Panc1 (cell line): ENCODE measurements around the gene WWOX. TPM values are rescaled to one million over a fixed set of nuclear protein-coding genes. Genes with fewer than 3 reads are reported as not detected.

Experiments used
- ATAC-seq: fragments of 200-7000 bp; cut with Tn5 transposase; 2 replicates; pipeline ENCODE4 v1.9.1; 2020; ENCODE audit warnings: mild to moderate bottlenecking, moderate library complexity
- BruUV-seq: library from RNA; stranded (reverse); fragments of 400-500 nt; replicated peaks from 2 replicates; lab custom pipeline; 2021; lab: Mats Ljungman, UMichigan
- CTCF ChIA-PET: fragments of 300-600 bp; sonication (Branson Sonifier 250); formaldehyde crosslinking; loops from one replicate; lab custom pipeline; 2022; ENCODE audit warnings: antibody characterized with exemption; lab: Charles Lee
- POLR2A ChIA-PET: fragments of 300-600 bp; sonication (Branson Sonifier 250); formaldehyde crosslinking; loops from one replicate; lab custom pipeline; 2022; ENCODE audit warnings: antibody characterized with exemption; lab: Charles Lee
- DNase-seq: peaks from one replicate; pipeline ENCODE4 v3.0.0-alpha.2; 2010; ENCODE audit warnings: low read depth, low spot score
- H3K27ac ChIP-seq: 2 replicates; pipeline ENCODE4 v1.5.1; 2011; ENCODE audit warnings: mild to moderate bottlenecking, low read length, inconsistent platforms
- H3K27me3 ChIP-seq: fragments of 200-500 bp; sonication (Bioruptor generic); 2 replicates; pipeline ENCODE4 v1.6.0; 2014; ENCODE audit warnings: low read length, inconsistent platforms; ENCODE audit not compliant: control insufficient read depth, insufficient read depth
- H3K36me3 ChIP-seq: fragments of 200-500 bp; sonication (Bioruptor generic); 2 replicates; pipeline ENCODE4 v1.5.1; 2014; ENCODE audit warnings: inconsistent platforms, mild to moderate bottlenecking, low read length, moderate library complexity; ENCODE audit not compliant: control insufficient read depth, insufficient read depth
- H3K4me1 ChIP-seq: 2 replicates; pipeline ENCODE4 v1.5.1; 2011; ENCODE audit warnings: inconsistent platforms, mild to moderate bottlenecking, low read length, moderate library complexity; ENCODE audit not compliant: control insufficient read depth, insufficient read depth
- H3K4me3 ChIP-seq, 2 experiments: 2 replicates each; pipeline ENCODE4 v1.5.1; 2011 to 2012; ENCODE audit warnings: low read depth in 2 of 2, low read length in 2 of 2, mild to moderate bottlenecking in 2 of 2, inconsistent platforms in 1 of 2, moderate library complexity in 1 of 2
- H3K9me3 ChIP-seq: fragments of 200-500 bp; sonication (Bioruptor generic); 2 replicates; pipeline ENCODE4 v1.5.1; 2014; ENCODE audit warnings: low read depth, mild to moderate bottlenecking, inconsistent platforms, low read length, moderate library complexity; ENCODE audit not compliant: control insufficient read depth, insufficient read depth
- POLR2AphosphoS5 ChIP-seq: IDR thresholded peaks from 2 replicates; pipeline ENCODE4 v1.6.1; 2012; ENCODE audit warnings: mild to moderate bottlenecking, low read depth, low read length, moderate library complexity
- SIN3A ChIP-seq: IDR thresholded peaks from 2 replicates; pipeline ENCODE4 v1.6.1; 2012; ENCODE audit warnings: low read depth, mild to moderate bottlenecking, low read length, moderate library complexity, borderline replicate concordance; ENCODE audit not compliant: insufficient read depth
- TCF7L2 ChIP-seq: IDR thresholded peaks from 2 replicates; pipeline ENCODE4 v1.6.1; 2011; ENCODE audit warnings: mild to moderate bottlenecking, low read depth, low read length, inconsistent platforms
- in situ Hi-C: cut with HindIII; loops from 2 replicates; pipeline ENCODE4 v1.10.0; 2016; ENCODE audit warnings: low sequenced_read_pairs, low pct_unique_long_range_greater_than_20kb
- intact Hi-C: fragments of 100-400 bp; cut with micrococcal nuclease; formaldehyde crosslinking; loops from one replicate; pipeline ENCODE4 v1.10.0; 2022; ENCODE audit not compliant: unreplicated experiment
- total RNA-seq: library from RNA; stranded (reverse); gene quantifications from one replicate; pipeline ENCODE4 v1.2.1, GENCODE V29; 2021; ENCODE audit not compliant: unreplicated experiment
- TF ChIP-seq, protein P1 (sequence below): fragments of 450-650 bp; IDR thresholded peaks from 2 replicates; pipeline ENCODE4 v1.5.1; 2017; ENCODE audit warnings: mild to moderate bottlenecking
- TF ChIP-seq, protein P2 (sequence below), 2 experiments: IDR thresholded peaks; 2 replicates each; pipeline ENCODE4 v1.6.1; 2011 to 2012; ENCODE audit warnings: low read depth in 2 of 2, control low read depth in 1 of 2, low read length in 1 of 2, mild to moderate bottlenecking in 1 of 2, moderate library complexity in 1 of 2; ENCODE audit not compliant: insufficient read depth in 1 of 2

Gene WWOX
- total RNA-seq, 1 experiment from 2014 or later = 12.5 TPM

DNA sequence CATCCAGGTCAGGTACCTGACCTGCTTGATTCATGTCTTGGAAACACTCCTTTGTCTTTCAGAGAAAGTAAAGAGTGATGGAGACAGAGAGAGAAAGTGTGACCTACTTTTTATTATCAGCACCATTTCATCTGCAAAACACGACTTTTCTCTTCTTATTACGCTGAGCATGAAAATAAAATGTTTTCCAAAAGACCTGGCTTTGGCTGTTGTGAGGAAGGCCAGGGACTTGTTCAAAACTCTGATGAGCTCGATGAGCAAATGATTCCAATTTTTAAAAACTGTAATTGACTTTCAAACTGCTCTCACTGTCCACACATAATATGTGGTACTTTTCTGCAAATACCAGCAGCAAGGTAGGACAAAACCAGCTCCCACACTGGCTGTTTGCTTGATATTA lies 821.2 kb downstream of the WWOX start:
- intact Hi-C loops = no loop called here
- no peaks in the 10 kb centered on the region for H3K36me3 ChIP-seq
- no peak overlapping the region for H3K27ac ChIP-seq
- CTCF ChIA-PET = no interaction called here
- POLR2A ChIA-PET = no interaction called here
- ATAC-seq = no peak
- no peaks in the 10 kb centered on the region for H3K4me1 ChIP-seq
- H3K9me3 ChIP-seq = no peaks in the 10 kb centered on the region
- no TSS peak for BruUV-seq
- TF ChIP-seq POLR2AphosphoS5 (no peak), TCF7L2 (no peak), SIN3A (no peak)
- TF ChIP-seq, protein P1, sequence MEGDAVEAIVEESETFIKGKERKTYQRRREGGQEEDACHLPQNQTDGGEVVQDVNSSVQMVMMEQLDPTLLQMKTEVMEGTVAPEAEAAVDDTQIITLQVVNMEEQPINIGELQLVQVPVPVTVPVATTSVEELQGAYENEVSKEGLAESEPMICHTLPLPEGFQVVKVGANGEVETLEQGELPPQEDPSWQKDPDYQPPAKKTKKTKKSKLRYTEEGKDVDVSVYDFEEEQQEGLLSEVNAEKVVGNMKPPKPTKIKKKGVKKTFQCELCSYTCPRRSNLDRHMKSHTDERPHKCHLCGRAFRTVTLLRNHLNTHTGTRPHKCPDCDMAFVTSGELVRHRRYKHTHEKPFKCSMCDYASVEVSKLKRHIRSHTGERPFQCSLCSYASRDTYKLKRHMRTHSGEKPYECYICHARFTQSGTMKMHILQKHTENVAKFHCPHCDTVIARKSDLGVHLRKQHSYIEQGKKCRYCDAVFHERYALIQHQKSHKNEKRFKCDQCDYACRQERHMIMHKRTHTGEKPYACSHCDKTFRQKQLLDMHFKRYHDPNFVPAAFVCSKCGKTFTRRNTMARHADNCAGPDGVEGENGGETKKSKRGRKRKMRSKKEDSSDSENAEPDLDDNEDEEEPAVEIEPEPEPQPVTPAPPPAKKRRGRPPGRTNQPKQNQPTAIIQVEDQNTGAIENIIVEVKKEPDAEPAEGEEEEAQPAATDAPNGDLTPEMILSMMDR = no peak
- TF ChIP-seq, protein P2, sequence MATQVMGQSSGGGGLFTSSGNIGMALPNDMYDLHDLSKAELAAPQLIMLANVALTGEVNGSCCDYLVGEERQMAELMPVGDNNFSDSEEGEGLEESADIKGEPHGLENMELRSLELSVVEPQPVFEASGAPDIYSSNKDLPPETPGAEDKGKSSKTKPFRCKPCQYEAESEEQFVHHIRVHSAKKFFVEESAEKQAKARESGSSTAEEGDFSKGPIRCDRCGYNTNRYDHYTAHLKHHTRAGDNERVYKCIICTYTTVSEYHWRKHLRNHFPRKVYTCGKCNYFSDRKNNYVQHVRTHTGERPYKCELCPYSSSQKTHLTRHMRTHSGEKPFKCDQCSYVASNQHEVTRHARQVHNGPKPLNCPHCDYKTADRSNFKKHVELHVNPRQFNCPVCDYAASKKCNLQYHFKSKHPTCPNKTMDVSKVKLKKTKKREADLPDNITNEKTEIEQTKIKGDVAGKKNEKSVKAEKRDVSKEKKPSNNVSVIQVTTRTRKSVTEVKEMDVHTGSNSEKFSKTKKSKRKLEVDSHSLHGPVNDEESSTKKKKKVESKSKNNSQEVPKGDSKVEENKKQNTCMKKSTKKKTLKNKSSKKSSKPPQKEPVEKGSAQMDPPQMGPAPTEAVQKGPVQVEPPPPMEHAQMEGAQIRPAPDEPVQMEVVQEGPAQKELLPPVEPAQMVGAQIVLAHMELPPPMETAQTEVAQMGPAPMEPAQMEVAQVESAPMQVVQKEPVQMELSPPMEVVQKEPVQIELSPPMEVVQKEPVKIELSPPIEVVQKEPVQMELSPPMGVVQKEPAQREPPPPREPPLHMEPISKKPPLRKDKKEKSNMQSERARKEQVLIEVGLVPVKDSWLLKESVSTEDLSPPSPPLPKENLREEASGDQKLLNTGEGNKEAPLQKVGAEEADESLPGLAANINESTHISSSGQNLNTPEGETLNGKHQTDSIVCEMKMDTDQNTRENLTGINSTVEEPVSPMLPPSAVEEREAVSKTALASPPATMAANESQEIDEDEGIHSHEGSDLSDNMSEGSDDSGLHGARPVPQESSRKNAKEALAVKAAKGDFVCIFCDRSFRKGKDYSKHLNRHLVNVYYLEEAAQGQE (IDR thresholded peaks at IDR 0.05; ENCODE audit: insufficient read depth in 1 of 2, low read depth in 2 of 2, low read length in 1 of 2) = no peak
- no peak overlapping the region for H3K4me3 ChIP-seq
- DNase-seq = no peak
- in situ Hi-C loops = no loop called here
- no peaks in the 10 kb centered on the region for H3K27me3 ChIP-seq

DNA sequence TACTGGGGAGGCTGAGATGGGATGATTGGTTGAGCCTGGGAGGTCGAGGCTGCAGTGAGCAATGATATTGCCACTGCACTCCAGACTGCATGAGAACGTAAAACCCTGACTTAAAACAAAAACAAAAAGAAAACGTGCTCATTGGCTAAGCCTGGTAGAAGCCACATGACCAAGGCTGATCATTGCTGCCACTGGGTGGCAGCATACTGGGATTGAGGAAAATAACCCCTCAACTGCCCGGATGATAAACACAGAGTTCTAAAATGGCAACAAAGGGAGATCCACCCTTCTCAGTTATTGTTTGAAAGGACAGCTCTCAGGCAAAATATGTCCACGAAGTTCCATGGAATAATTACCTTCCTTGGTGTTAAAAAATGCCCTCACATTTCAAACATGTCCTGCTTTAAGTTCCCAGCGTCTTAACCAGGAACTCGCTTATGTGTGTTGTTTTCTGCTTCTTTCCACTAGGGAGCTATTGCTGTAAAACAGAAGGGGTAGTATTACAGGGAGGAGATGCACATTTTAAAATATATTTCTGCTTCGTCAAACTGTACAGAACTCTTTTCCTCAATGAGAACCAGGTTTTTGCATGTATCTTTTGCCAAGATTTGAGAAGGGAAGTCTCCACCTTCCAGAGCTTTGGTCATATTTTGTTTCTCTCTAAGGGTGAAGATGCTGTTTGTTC lies 825.8 kb downstream of the WWOX start:
- no peaks in the 10 kb centered on the region for H3K9me3 ChIP-seq
- ChIA-PET CTCF (no interaction called here), POLR2A (no interaction called here)
- ATAC-seq = no peak
- no peak for TF ChIP-seq POLR2AphosphoS5
- TF ChIP-seq, protein P1 = peak; percentile 52
- in situ Hi-C loops (no loop called here), intact Hi-C loops (no loop called here)
- no peaks in the 10 kb centered on the region for H3K36me3 ChIP-seq
- BruUV-seq = no TSS peak
- H3K4me1 ChIP-seq = no peaks in the 10 kb centered on the region
- no peaks in the 10 kb centered on the region for H3K27me3 ChIP-seq
- H3K27ac ChIP-seq = no peak overlapping the region
- DNase-seq = peak; percentile 1
- no peak overlapping the region for H3K4me3 ChIP-seq
